Loucy (cell line): ENCODE measurements around the gene RGS3.

Experiments used
- H2AFZ ChIP-seq: fragments of 200-600 bp; sonication (generic); 2 replicates; pipeline ENCODE4 v1.6.0; 2016; ENCODE audit warnings: antibody characterized with exemption, mild to moderate bottlenecking, low read length, moderate library complexity
- H3F3A ChIP-seq: fragments of 200-600 bp; 2 replicates; pipeline ENCODE4 v1.6.0; 2016; ENCODE audit warnings: antibody characterized with exemption, low read depth, mild to moderate bottlenecking
- H3K27me3 ChIP-seq: fragments of 200-600 bp; sonication (generic); 2 replicates; pipeline ENCODE4 v1.6.1; 2014; ENCODE audit warnings: low read length, mild to moderate bottlenecking; ENCODE audit not compliant: insufficient read depth, poor library complexity, severe bottlenecking
- H3K36me3 ChIP-seq: fragments of 200-600 bp; sonication (generic); 2 replicates; pipeline ENCODE4 v1.6.1; 2016; ENCODE audit warnings: low read length; ENCODE audit not compliant: insufficient read depth
- H3K4me1 ChIP-seq: fragments of 200-600 bp; sonication (generic); 2 replicates; pipeline ENCODE4 v1.5.1; 2014; ENCODE audit warnings: low read length, mild to moderate bottlenecking; ENCODE audit not compliant: insufficient read depth, poor library complexity, severe bottlenecking
- H3K4me2 ChIP-seq: fragments of 200-600 bp; sonication (generic); 2 replicates; pipeline ENCODE4 v1.6.0; 2014; ENCODE audit warnings: antibody characterized with exemption, low read length, low read depth, mild to moderate bottlenecking; ENCODE audit not compliant: poor library complexity, severe bottlenecking
- H3K4me3 ChIP-seq: fragments of 200-600 bp; sonication (generic); 2 replicates; pipeline ENCODE4 v1.5.1; 2014; ENCODE audit warnings: low read length, mild to moderate bottlenecking, mixed read lengths; ENCODE audit not compliant: poor library complexity, severe bottlenecking
- H3K79me2 ChIP-seq: fragments of 200-600 bp; sonication (generic); 2 replicates; pipeline ENCODE4 v1.6.1; 2014; ENCODE audit warnings: low read length; ENCODE audit not compliant: insufficient read depth
- H3K9ac ChIP-seq: fragments of 200-600 bp; sonication (generic); 2 replicates; pipeline ENCODE4 v1.6.0; 2014; ENCODE audit warnings: mild to moderate bottlenecking, low read depth, low read length, moderate library complexity; ENCODE audit not compliant: poor library complexity, severe bottlenecking
- H3K9me2 ChIP-seq: fragments of 200-600 bp; sonication (generic); replicated peaks from 2 replicates; pipeline ENCODE4 v1.6.1; 2016; ENCODE audit warnings: low read depth, low read length, mixed read lengths
- H3K9me3 ChIP-seq: fragments of 200-600 bp; sonication (generic); 2 replicates; pipeline ENCODE4 v1.6.1; 2014; ENCODE audit warnings: mild to moderate bottlenecking, antibody characterized with exemption, low read length, low read depth; ENCODE audit not compliant: insufficient read depth
- H4K20me1 ChIP-seq: fragments of 200-600 bp; sonication (generic); 2 replicates; pipeline ENCODE4 v1.6.0; 2014; ENCODE audit warnings: antibody characterized with exemption, low read length, mild to moderate bottlenecking; ENCODE audit not compliant: insufficient read depth, poor library complexity, severe bottlenecking
- CTCF ChIP-seq: fragments of 200-600 bp; sonication (generic); conservative IDR thresholded peaks from 2 replicates; pipeline ENCODE4 v1.5.1; 2014; ENCODE audit warnings: mild to moderate bottlenecking, antibody characterized with exemption, low read length
- EZH2phosphoT487 ChIP-seq: fragments of 200-600 bp; IDR thresholded peaks from 2 replicates; pipeline ENCODE4 v1.6.1; 2018; ENCODE audit warnings: antibody characterized with exemption, mild to moderate bottlenecking, moderate library complexity, borderline replicate concordance

RGS3 gene

GRCh38 chr9:113462781-113463286, 693 bp upstream of the RGS3 start:
- Histone ChIP-seq H3F3A (no peaks in the 10 kb centered on the region), H3K79me2 (no peaks in the 10 kb centered on the region), H3K4me3 (no peak overlapping the region), H2AFZ (no peak overlapping the region), H3K36me3 (no peaks in the 10 kb centered on the region; the same call in 1 of the 2 replicates), H4K20me1 (no peaks in the 10 kb centered on the region), H3K9me3 (peaks cover 6% of the 10 kb centered on the region), H3K27me3 (no peaks in the 10 kb centered on the region), H3K4me2 (no peak overlapping the region), H3K9ac (no peak overlapping the region), H3K9me2 (no peaks in the 10 kb centered on the region), H3K4me1 (no peaks in the 10 kb centered on the region)
- no peak for TF ChIP-seq CTCF
- TF ChIP-seq EZH2phosphoT487: no peak

GRCh38 chr9:113464286-113464660, 746 bp downstream of the RGS3 start:
- H3K9me2 ChIP-seq: no peaks in the 10 kb centered on the region
- H3K4me3 ChIP-seq: no peak overlapping the region
- no peaks in the 10 kb centered on the region for H3K79me2 ChIP-seq
- H3K27me3 ChIP-seq: no peaks in the 10 kb centered on the region
- TF ChIP-seq CTCF: no peak
- no peak for TF ChIP-seq EZH2phosphoT487
- no peak overlapping the region for H3K4me2 ChIP-seq
- H3F3A ChIP-seq: no peaks in the 10 kb centered on the region
- H3K9ac ChIP-seq: no peak overlapping the region
- no peaks in the 10 kb centered on the region; the same call in 1 of the 2 replicates for H3K36me3 ChIP-seq
- H2AFZ ChIP-seq: no peak overlapping the region
- no peaks in the 10 kb centered on the region for H4K20me1 ChIP-seq
- peaks cover 6% of the 10 kb centered on the region for H3K9me3 ChIP-seq
- no peaks in the 10 kb centered on the region for H3K4me1 ChIP-seq

- Histone ChIP-seq H3K36me3 (no peaks in the 10 kb centered on the region; the same call in 1 of the 2 replicates), H3K27me3 (no peaks in the 10 kb centered on the region), H3K4me3 (no peak overlapping the region), H3K4me2 (no peak overlapping the region), H4K20me1 (no peaks in the 10 kb centered on the region), H3K9me2 (no peaks in the 10 kb centered on the region), H3F3A (no peaks in the 10 kb centered on the region), H3K9ac (no peak overlapping the region), H3K9me3 (peaks cover 6% of the 10 kb centered on the region), H3K79me2 (no peaks in the 10 kb centered on the region), H3K4me1 (no peaks in the 10 kb centered on the region), H2AFZ (no peak overlapping the region)
- no peak for TF ChIP-seq EZH2phosphoT487
- no peak for TF ChIP-seq CTCF
Observed at GRCh38 chr9:113465599-113466140, 2.1 kb downstream of the RGS3 start.
